Body of pancreas (tissue), 4 donors: Measurements from ENCODE around the gene EDN1.

ENCODE experiments used
- CTCF ChIP-seq, 7 experiments: fragments of 450-650 bp in 4 of 7; fragments of 200-600 bp in 3 of 7; sonication (generic) in 3 of 7; IDR thresholded peaks; one replicate each; pipeline ENCODE4 v1.5.1; 2016 to 2019; ENCODE audit warnings: antibody characterized with exemption in 7 of 7
- POLR2A ChIP-seq, 3 donors: fragments of 450-650 bp; IDR thresholded peaks; one replicate each; pipeline ENCODE4 v1.6.1; 2016; ENCODE audit warnings: antibody characterized with exemption in 3 of 3, mild to moderate bottlenecking in 2 of 3

- TF ChIP-seq CTCF (IDR thresholded peaks at IDR 0.05) (no peak), POLR2A (IDR thresholded peaks at IDR 0.05) (no peak)
Observed at GRCh38 chr6:12265296-12265695, 24.9 kb upstream of the EDN1 start.
